SU-DHL-6 (cell line): Measurements from ENCODE around the gene ASTN2.

Experiments used
- H2AFZ ChIP-seq: fragments of 200-600 bp; sonication (generic); 2 replicates; pipeline ENCODE4 v1.6.1; 2014; ENCODE audit warnings: low read depth, mild to moderate bottlenecking, moderate library complexity, mixed read lengths, antibody characterized with exemption, low read length; ENCODE audit not compliant: severe bottlenecking
- H3F3A ChIP-seq: fragments of 200-600 bp; shearing (Covaris generic); 2 replicates; pipeline ENCODE4 v1.6.0; 2016; ENCODE audit warnings: antibody characterized with exemption, mild to moderate bottlenecking; ENCODE audit not compliant: insufficient read depth
- H3K27ac ChIP-seq: fragments of 200-600 bp; sonication (generic); 2 replicates; pipeline ENCODE4 v1.5.1; 2016; ENCODE audit warnings: low read depth, mild to moderate bottlenecking, low read length, moderate library complexity, mixed read lengths
- H3K27me3 ChIP-seq: fragments of 200-600 bp; sonication (generic), shearing (Covaris generic); 2 replicates; pipeline ENCODE4 v1.6.0; 2014; ENCODE audit warnings: mild to moderate bottlenecking, low read length
- H3K36me3 ChIP-seq: fragments of 200-600 bp; sonication (generic); 2 replicates; pipeline ENCODE4 v1.6.1; 2014; ENCODE audit warnings: mild to moderate bottlenecking, low read length, mixed read lengths
- H3K4me2 ChIP-seq: fragments of 300-600, 200-600 bp; shearing (Covaris generic), sonication (generic); 2 replicates; pipeline ENCODE4 v1.6.0; 2014; ENCODE audit warnings: low read length, low read depth, mild to moderate bottlenecking; ENCODE audit not compliant: poor library complexity, severe bottlenecking
- H3K4me3 ChIP-seq: fragments of 200-600 bp; sonication (generic); 2 replicates; pipeline ENCODE4 v1.5.1; 2014; ENCODE audit warnings: antibody characterized with exemption, low read length, mild to moderate bottlenecking, mixed read lengths; ENCODE audit not compliant: insufficient read depth, poor library complexity, severe bottlenecking
- H3K79me2 ChIP-seq: fragments of 200-600 bp; sonication (generic); 2 replicates; pipeline ENCODE4 v1.6.1; 2014; ENCODE audit warnings: mild to moderate bottlenecking, low read length, moderate library complexity; ENCODE audit not compliant: insufficient read depth
- H3K9ac ChIP-seq: fragments of 200-600 bp; sonication (generic); 2 replicates; pipeline ENCODE4 v1.7.0; 2014; ENCODE audit warnings: mild to moderate bottlenecking, low read length
- H3K9me2 ChIP-seq: fragments of 200-600 bp; sonication (generic); replicated peaks from 2 replicates; pipeline ENCODE4 v1.6.1; 2014; ENCODE audit warnings: low read length; ENCODE audit not compliant: insufficient read depth
- H3K9me3 ChIP-seq: fragments of 200-600 bp; sonication (generic); 2 replicates; pipeline ENCODE4 v1.6.1; 2014; ENCODE audit warnings: low read length, mixed read lengths; ENCODE audit not compliant: insufficient read depth
- H4K20me1 ChIP-seq: fragments of 200-600 bp; sonication (generic); 2 replicates; pipeline ENCODE4 v1.6.1; 2014; ENCODE audit warnings: low read depth, mild to moderate bottlenecking, antibody characterized with exemption, low read length, moderate library complexity, mixed read lengths
- EZH2phosphoT487 ChIP-seq: fragments of 200-600 bp; sonication (generic), shearing (Covaris generic); conservative IDR thresholded peaks from 2 replicates; pipeline ENCODE4 v1.6.1; 2018; ENCODE audit warnings: mild to moderate bottlenecking, antibody characterized with exemption, low read length, moderate library complexity, mixed read lengths
- TF ChIP-seq, protein P1 (sequence below): fragments of 200-600 bp; sonication (generic); IDR thresholded peaks from one replicate; pipeline ENCODE4 v1.5.1; 2017; ENCODE audit warnings: antibody characterized with exemption, mild to moderate bottlenecking, low read length, moderate library complexity; ENCODE audit not compliant: insufficient read depth, poor library complexity, severe bottlenecking

ASTN2 gene

DNA sequence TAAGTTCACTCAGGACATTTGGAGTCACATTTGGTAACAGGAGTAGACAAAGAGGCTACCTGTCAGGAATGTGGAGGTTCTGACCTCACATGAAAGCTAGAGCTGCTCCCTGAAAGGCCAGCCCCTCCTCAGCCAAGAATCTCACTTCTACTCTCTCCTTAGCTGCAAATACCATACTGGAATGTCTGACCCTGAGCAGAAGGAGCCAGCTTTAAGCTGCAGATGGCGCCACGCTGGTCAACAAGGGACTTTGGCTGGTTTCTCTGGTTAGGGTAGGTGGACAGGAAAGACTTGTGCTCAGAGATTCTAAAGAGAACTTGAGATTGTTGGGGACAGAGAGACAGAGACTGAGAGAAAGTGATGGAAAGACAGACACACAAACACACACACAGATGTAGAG, 21.9 kb downstream of the ASTN2 start:
- Histone ChIP-seq H3K4me3 (no peak overlapping the region), H3K9me3 (no peaks in the 10 kb centered on the region), H3K4me2 (no peak overlapping the region), H3F3A (no peaks in the 10 kb centered on the region), H4K20me1 (no peaks in the 10 kb centered on the region), H3K36me3 (no peaks in the 10 kb centered on the region), H3K27me3 (no peaks in the 10 kb centered on the region), H3K9ac (no peak overlapping the region), H3K79me2 (no peaks in the 10 kb centered on the region), H3K9me2 (no peaks in the 10 kb centered on the region), H2AFZ (no peak overlapping the region), H3K27ac (no peak overlapping the region)
- TF ChIP-seq, protein P1, sequence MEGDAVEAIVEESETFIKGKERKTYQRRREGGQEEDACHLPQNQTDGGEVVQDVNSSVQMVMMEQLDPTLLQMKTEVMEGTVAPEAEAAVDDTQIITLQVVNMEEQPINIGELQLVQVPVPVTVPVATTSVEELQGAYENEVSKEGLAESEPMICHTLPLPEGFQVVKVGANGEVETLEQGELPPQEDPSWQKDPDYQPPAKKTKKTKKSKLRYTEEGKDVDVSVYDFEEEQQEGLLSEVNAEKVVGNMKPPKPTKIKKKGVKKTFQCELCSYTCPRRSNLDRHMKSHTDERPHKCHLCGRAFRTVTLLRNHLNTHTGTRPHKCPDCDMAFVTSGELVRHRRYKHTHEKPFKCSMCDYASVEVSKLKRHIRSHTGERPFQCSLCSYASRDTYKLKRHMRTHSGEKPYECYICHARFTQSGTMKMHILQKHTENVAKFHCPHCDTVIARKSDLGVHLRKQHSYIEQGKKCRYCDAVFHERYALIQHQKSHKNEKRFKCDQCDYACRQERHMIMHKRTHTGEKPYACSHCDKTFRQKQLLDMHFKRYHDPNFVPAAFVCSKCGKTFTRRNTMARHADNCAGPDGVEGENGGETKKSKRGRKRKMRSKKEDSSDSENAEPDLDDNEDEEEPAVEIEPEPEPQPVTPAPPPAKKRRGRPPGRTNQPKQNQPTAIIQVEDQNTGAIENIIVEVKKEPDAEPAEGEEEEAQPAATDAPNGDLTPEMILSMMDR, result no peak
- no peak for TF ChIP-seq EZH2phosphoT487

DNA sequence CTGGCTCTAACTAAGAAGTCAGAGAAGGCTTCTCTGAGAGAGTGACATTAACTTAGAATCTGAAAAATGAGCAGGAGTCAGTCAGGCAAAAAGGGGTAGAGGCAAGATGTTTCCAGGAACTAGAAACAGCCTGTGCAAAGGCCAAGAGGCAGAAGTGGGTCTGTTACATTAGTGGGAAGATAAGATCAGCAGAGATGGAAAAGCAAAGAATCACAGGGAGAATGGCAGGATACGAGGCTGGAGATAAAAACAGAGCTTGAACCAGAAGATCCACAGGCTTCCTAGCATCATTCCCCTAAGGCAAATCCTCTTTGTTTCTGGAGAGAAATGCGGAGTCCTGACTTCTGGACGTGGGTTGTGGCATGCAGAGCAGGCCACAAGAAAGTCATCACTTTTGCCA, 27.4 kb downstream of the ASTN2 start:
- Histone ChIP-seq H3K79me2 (no peaks in the 10 kb centered on the region), H2AFZ (no peak overlapping the region), H3K9me3 (no peaks in the 10 kb centered on the region), H3K4me2 (no peak overlapping the region), H3F3A (no peaks in the 10 kb centered on the region), H3K27me3 (no peaks in the 10 kb centered on the region), H3K36me3 (no peaks in the 10 kb centered on the region), H3K4me3 (no peak overlapping the region), H3K9me2 (no peaks in the 10 kb centered on the region), H4K20me1 (no peaks in the 10 kb centered on the region), H3K27ac (no peak overlapping the region), H3K9ac (no peak overlapping the region)
- no peak for TF ChIP-seq EZH2phosphoT487
- TF ChIP-seq, protein P1, result no peak

- H3K36me3 ChIP-seq, result no peaks in the 10 kb centered on the region
- TF ChIP-seq, protein P1, result no peak
- no peak for TF ChIP-seq EZH2phosphoT487
- H3K4me3 ChIP-seq, result no peak overlapping the region
- no peak overlapping the region for H2AFZ ChIP-seq
- no peaks in the 10 kb centered on the region for H3K9me3 ChIP-seq
- no peak overlapping the region for H3K4me2 ChIP-seq
- no peaks in the 10 kb centered on the region for H4K20me1 ChIP-seq
- H3K9ac ChIP-seq, result no peak overlapping the region
- H3K27me3 ChIP-seq, result no peaks in the 10 kb centered on the region
- no peaks in the 10 kb centered on the region for H3K79me2 ChIP-seq
- H3K9me2 ChIP-seq, result no peaks in the 10 kb centered on the region
- no peaks in the 10 kb centered on the region for H3F3A ChIP-seq
- no peak overlapping the region for H3K27ac ChIP-seq
Observed at GRCh38 chr9:117379341-117379740, 35.5 kb downstream of the ASTN2 start.
